Nephron progenitor cell (in vitro differentiated cells): ENCODE measurements around the gene PTDSS2.

ENCODE experiments used
- DNase-seq: peaks from one replicate; pipeline ENCODE4 v3.0.0; 2021
- H3K27ac Mint-ChIP-seq: 2 replicates; pipeline ENCODE4 v1.8.0; 2021; ENCODE audit warnings: mild to moderate bottlenecking, moderate library complexity, mixed read lengths
- H3K27me3 Mint-ChIP-seq: 2 replicates; pipeline ENCODE4 v1.8.0; 2021; ENCODE audit warnings: mild to moderate bottlenecking, low read depth, mixed read lengths; ENCODE audit not compliant: poor library complexity
- H3K36me3 Mint-ChIP-seq: 2 replicates; pipeline ENCODE4 v1.8.0; 2021; ENCODE audit warnings: low read depth, mixed read lengths
- H3K4me1 Mint-ChIP-seq: 2 replicates; pipeline ENCODE4 v1.8.0; 2021; ENCODE audit warnings: mixed read lengths
- H3K4me3 Mint-ChIP-seq: 2 replicates; pipeline ENCODE4 v1.8.0; 2021; ENCODE audit warnings: mild to moderate bottlenecking, moderate library complexity, mixed read lengths
- H3K9me3 Mint-ChIP-seq: 2 replicates; pipeline ENCODE4 v1.8.0; 2021; ENCODE audit warnings: mild to moderate bottlenecking, moderate library complexity, mixed read lengths
- TF ChIP-seq, protein P1 (sequence below): fragments of 200-600 bp; sonication (generic); IDR thresholded peaks from 2 replicates; pipeline ENCODE4 v1.5.0; 2021; ENCODE audit warnings: antibody characterized with exemption

Gene PTDSS2

DNA sequence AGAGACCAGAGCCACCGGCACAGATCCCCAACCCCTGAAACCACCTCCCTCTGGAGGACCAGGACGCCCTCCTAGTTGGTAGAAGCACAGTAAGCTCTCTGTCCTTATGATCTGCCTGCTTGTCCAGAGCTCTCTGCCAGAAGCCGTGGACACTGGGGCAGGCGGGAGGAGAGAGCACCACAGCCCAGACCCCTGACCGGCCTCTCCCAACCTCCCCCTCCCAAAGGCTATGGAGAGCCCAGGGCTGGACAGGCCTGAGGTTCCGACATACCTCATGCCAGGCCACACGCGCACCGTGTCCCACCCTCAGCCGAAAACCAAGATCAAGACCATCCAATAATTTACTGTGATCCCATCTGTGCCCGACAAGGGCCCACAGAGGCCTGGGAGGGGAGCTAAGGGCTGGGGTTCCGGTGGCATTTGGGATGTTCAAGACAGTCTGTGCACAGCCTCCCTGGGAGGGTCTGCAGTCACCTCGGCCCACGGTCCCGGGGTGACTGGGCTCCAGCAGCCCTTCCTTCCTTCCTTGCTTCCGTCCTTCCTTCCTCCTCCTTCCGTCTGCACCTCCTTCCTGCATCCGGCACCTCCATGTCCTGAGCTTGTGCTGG lies 81.9 kb downstream of the PTDSS2 start:
- Mint-ChIP-seq H3K9me3 (no peaks in the 10 kb centered on the region), H3K36me3 (no peaks in the 10 kb centered on the region), H3K4me1 (peaks cover 9% of the 10 kb centered on the region), H3K27me3 (peaks cover 5% of the 10 kb centered on the region), H3K4me3 (no peak overlapping the region), H3K27ac (no peak overlapping the region)
- DNase-seq = no peak
- TF ChIP-seq, protein P1, sequence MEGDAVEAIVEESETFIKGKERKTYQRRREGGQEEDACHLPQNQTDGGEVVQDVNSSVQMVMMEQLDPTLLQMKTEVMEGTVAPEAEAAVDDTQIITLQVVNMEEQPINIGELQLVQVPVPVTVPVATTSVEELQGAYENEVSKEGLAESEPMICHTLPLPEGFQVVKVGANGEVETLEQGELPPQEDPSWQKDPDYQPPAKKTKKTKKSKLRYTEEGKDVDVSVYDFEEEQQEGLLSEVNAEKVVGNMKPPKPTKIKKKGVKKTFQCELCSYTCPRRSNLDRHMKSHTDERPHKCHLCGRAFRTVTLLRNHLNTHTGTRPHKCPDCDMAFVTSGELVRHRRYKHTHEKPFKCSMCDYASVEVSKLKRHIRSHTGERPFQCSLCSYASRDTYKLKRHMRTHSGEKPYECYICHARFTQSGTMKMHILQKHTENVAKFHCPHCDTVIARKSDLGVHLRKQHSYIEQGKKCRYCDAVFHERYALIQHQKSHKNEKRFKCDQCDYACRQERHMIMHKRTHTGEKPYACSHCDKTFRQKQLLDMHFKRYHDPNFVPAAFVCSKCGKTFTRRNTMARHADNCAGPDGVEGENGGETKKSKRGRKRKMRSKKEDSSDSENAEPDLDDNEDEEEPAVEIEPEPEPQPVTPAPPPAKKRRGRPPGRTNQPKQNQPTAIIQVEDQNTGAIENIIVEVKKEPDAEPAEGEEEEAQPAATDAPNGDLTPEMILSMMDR = no peak

- Mint-ChIP-seq H3K4me1 (peaks cover 9% of the 10 kb centered on the region), H3K36me3 (no peaks in the 10 kb centered on the region), H3K27ac (no peak overlapping the region), H3K4me3 (no peak overlapping the region), H3K9me3 (no peaks in the 10 kb centered on the region), H3K27me3 (peaks cover 9% of the 10 kb centered on the region)
- no peak for DNase-seq
- TF ChIP-seq, protein P1 = no peak
Measured at GRCh38 chr11:532527-532985, 82.5 kb downstream of the PTDSS2 start.

GRCh38 chr11:532986-533585 lies 83.0 kb downstream of the PTDSS2 start:
- Mint-ChIP-seq H3K9me3 (no peaks in the 10 kb centered on the region), H3K4me3 (peak overlapping the region; percentile 38), H3K36me3 (no peaks in the 10 kb centered on the region), H3K27me3 (peaks cover 15% of the 10 kb centered on the region), H3K4me1 (peaks cover 14% of the 10 kb centered on the region), H3K27ac (no peak overlapping the region)
- TF ChIP-seq, protein P1 = no peak
- DNase-seq = no peak

GRCh38 chr11:533586-534395 lies 83.7 kb downstream of the PTDSS2 start:
- Mint-ChIP-seq H3K27me3 (peaks cover 22% of the 10 kb centered on the region), H3K36me3 (no peaks in the 10 kb centered on the region), H3K27ac (no peak overlapping the region), H3K4me1 (peaks cover 18% of the 10 kb centered on the region), H3K9me3 (no peaks in the 10 kb centered on the region), H3K4me3 (peak overlapping the region; percentile 38)
- DNase-seq = no peak
- TF ChIP-seq, protein P1 = no peak

DNA sequence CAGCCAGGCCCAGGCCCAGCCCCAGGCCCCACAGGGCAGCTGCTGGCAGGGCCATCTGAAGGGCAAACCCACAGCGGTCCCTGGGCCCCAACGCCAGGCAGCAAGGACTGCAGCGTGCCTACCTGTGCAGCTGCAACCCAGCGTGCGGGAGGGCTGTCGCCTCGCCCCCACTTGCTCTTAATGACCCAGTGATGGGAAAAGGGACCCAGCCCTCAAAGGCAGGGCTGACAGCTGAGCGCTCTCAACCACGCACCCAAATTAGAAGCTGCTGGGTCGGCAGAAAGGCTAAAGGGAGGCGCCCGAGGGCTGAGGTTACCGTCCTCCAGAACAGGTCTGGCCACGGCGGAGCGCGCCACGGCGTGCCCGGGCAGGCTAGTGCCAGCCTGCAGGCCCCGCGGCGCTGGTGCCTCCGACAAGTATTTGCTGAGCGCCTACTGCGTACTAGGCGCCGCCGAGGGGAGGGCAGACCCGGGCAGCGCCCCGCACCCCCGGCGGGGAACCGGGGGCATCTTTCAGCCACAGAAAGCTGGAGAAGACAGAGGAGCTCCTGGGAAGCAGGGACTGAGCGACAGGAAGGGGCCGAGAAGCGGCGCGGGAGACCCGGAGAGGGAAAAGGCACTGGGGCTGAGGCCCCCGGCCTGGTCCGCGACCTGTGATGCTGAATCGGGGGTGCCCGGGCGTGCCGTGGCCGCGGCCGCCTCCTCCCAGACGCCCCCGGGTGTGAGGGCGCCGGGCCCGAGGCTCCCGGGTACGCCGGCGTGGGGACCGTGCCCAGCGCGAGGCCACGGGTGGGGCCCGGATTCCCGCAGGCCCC lies 84.5 kb downstream of the PTDSS2 start:
- DNase-seq = no peak
- H3K4me1 Mint-ChIP-seq = peaks cover 17% of the 10 kb centered on the region
- H3K9me3 Mint-ChIP-seq = no peaks in the 10 kb centered on the region
- H3K27ac Mint-ChIP-seq = no peak overlapping the region
- TF ChIP-seq, protein P1 = no peak
- peak overlapping the region; percentile 74 for H3K4me3 Mint-ChIP-seq
- H3K36me3 Mint-ChIP-seq = no peaks in the 10 kb centered on the region
- peaks cover 27% of the 10 kb centered on the region for H3K27me3 Mint-ChIP-seq
